ENCODE data around the gene FGGY.

Gene FGGY

DNA sequence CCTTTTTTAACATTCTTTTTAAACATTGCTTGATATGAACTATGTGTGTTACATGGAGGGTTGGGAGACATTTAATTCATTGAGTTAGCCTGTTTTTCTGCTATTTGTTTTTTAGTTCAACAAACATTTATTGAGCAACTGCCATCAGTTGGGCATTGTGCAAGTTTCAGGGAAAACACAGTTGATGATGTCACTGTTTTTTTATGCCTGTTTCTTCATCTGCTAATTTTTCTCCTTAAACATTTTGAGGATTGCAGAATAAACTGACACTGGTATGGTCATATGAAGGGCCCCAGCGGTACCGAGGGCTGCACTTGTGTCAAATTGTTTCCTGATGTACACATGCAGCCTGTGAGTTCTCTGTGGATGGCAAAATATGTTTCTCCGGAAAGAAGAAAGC, 253.0 kb downstream of the FGGY start:
- no peaks in the 10 kb centered on the region for H3K9me3 ChIP-seq (ENCODE audit: insufficient read depth, low read length)
- no peaks in the 10 kb centered on the region for H3K36me3 ChIP-seq (ENCODE audit: insufficient read depth, insufficient read length, low read length)
- H3K27me3 ChIP-seq (ENCODE audit: insufficient read depth, insufficient read length), result no peaks in the 10 kb centered on the region
- no peak for TF ChIP-seq YY1 (IDR thresholded peaks at IDR 0.05; ENCODE audit: insufficient read depth, insufficient read length)
- no peak for TF ChIP-seq SUZ12 (IDR thresholded peaks at IDR 0.05; ENCODE audit: extremely low read depth, insufficient read depth, insufficient read length)
- no peak for TF ChIP-seq ZNF274 (IDR thresholded peaks at IDR 0.05; ENCODE audit: low read depth, low read length)
- no peak for DNase-seq (ENCODE audit: low read depth, low spot score)
- H3K4me1 ChIP-seq (ENCODE audit: insufficient read depth, insufficient read length), result peaks cover 2% of the 10 kb centered on the region
- H3K9ac ChIP-seq (ENCODE audit: insufficient read length, low read depth), result no peak overlapping the region
- no peak overlapping the region for H3K4me3 ChIP-seq (ENCODE audit: insufficient read length, low read depth)

DNA sequence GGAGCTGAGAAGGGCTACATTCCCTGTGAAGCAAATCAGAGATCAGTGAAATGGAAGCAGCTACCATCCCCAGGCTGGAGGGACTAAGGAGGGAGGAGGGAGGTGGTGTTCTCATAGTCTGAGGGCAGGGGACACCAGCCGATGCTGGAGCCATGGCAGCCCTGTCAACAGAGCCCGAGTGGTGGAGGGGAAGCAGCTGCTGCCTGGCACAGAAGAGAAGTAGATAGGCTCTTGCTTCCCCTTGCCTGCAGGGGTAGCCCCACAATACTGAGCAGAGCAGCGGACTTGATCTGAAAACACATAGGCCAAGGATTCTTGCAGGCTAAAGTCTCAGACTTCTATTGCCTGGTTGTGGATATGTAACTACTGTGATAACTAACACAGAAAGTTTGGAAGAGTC, 255.1 kb downstream of the FGGY start:
- no peak for DNase-seq (ENCODE audit: low read depth, low spot score)

DNA sequence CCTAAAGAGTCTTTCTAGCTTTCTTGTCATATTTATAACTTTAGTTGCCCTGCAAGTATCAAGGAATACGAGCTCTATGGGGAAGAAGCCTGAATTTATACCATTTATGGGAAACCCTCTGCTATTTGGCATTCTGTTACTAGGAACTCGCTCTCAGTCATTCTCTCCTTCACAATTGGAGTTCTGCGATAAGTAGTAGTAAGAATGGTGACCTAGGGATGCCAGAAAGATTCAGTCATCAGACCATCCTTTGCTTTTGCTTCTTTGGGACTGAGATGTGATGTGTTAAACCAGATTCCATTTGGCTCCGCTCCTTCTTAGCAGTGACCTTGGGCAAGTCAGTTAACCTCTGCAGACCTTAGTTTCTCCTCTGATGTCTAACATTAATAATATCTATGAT, 256.5 kb downstream of the FGGY start:
- Histone ChIP-seq H3K4me3 (ENCODE audit: insufficient read length, low read depth) (no peak overlapping the region), H3K9ac (ENCODE audit: insufficient read length, low read depth) (no peak overlapping the region), H3K4me1 (ENCODE audit: insufficient read depth, insufficient read length) (peaks cover 2% of the 10 kb centered on the region), H3K9me3 (ENCODE audit: insufficient read depth, low read length) (peaks cover 11% of the 10 kb centered on the region; the same call in 1 of the 2 replicates), H3K27me3 (ENCODE audit: insufficient read depth, insufficient read length) (no peaks in the 10 kb centered on the region), H3K36me3 (ENCODE audit: insufficient read depth, insufficient read length, low read length) (no peaks in the 10 kb centered on the region)
- TF ChIP-seq SUZ12 (IDR thresholded peaks at IDR 0.05; ENCODE audit: extremely low read depth, insufficient read depth, insufficient read length) (no peak), YY1 (IDR thresholded peaks at IDR 0.05; ENCODE audit: insufficient read depth, insufficient read length) (no peak), ZNF274 (IDR thresholded peaks at IDR 0.05; ENCODE audit: low read depth, low read length) (no peak)
- DNase-seq (ENCODE audit: low read depth, low spot score), result no peak

More for the DNA sequence above, 255.1 kb downstream of the FGGY start:
- peaks cover 2% of the 10 kb centered on the region for H3K4me1 ChIP-seq (ENCODE audit: insufficient read depth, insufficient read length)
- H3K27me3 ChIP-seq (ENCODE audit: insufficient read depth, insufficient read length), result no peaks in the 10 kb centered on the region
- H3K9ac ChIP-seq (ENCODE audit: insufficient read length, low read depth), result no peak overlapping the region
- H3K9me3 ChIP-seq (ENCODE audit: insufficient read depth, low read length), result no peaks in the 10 kb centered on the region
- H3K4me3 ChIP-seq (ENCODE audit: insufficient read length, low read depth), result no peak overlapping the region
- no peak for TF ChIP-seq YY1 (IDR thresholded peaks at IDR 0.05; ENCODE audit: insufficient read depth, insufficient read length)
- TF ChIP-seq ZNF274 (IDR thresholded peaks at IDR 0.05; ENCODE audit: low read depth, low read length), result no peak
- TF ChIP-seq SUZ12 (IDR thresholded peaks at IDR 0.05; ENCODE audit: extremely low read depth, insufficient read depth, insufficient read length), result no peak
- H3K36me3 ChIP-seq (ENCODE audit: insufficient read depth, insufficient read length, low read length), result no peaks in the 10 kb centered on the region

DNA sequence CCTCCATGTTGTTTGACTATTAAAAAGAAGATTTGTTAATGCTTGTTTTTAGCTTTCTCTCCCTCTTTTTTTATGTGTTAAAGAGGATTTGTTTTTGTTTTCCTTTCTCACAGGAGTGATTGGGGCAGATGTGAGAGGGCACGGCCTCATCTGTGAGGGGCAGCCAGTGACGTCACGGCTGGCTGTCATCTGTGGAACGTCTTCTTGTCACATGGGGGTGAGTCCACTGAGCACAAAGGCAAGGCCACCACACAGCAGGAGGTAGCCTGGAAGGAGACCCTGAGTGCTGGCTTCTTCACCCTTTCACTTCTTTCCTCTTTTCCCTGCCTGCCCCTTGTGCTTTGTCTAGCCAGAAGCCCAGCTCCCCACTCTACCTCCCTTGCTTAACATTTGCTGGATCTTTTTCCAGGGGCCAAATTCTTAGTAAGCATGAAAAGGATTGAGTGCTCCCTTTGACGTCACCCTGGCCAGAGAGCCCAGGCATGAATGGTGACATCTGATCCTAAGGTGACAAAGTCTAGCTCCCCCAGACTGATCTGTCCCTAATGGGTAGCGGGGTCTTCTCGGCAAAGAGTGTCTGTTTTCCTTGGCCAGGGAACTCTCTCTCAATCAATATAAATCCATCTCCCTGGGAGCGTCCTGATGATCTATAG, 257.2 kb downstream of the FGGY start:
- no peak for DNase-seq (ENCODE audit: low read depth, low spot score)
- Histone ChIP-seq H3K9ac (ENCODE audit: insufficient read length, low read depth) (no peak overlapping the region), H3K9me3 (ENCODE audit: insufficient read depth, low read length) (peaks cover 19% of the 10 kb centered on the region), H3K4me1 (ENCODE audit: insufficient read depth, insufficient read length) (peaks cover 2% of the 10 kb centered on the region), H3K4me3 (ENCODE audit: insufficient read length, low read depth) (no peak overlapping the region), H3K27me3 (ENCODE audit: insufficient read depth, insufficient read length) (no peaks in the 10 kb centered on the region), H3K36me3 (ENCODE audit: insufficient read depth, insufficient read length, low read length) (no peaks in the 10 kb centered on the region)
- no peak for TF ChIP-seq SUZ12 (IDR thresholded peaks at IDR 0.05; ENCODE audit: extremely low read depth, insufficient read depth, insufficient read length)
- TF ChIP-seq YY1 (IDR thresholded peaks at IDR 0.05; ENCODE audit: insufficient read depth, insufficient read length), result no peak
- TF ChIP-seq ZNF274 (IDR thresholded peaks at IDR 0.05; ENCODE audit: low read depth, low read length), result no peak

DNA sequence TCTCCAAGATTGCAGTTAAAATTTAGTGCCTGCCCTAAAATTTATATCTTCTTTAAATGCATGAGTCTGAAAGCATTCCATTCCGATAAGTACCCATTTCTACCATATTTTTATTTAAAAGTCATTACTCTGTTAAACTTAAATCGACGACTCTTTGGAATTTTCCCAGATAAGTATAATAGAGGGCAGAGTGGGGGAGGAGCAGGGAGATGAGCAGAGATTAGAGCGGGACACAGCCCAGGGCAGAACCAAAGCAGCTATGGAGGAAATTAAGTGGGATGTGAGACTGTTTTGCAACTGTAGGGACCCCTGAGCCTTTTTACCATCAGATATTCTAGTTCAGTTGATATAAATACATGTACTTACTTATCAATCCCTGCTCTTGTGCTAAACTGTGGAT, 257.9 kb downstream of the FGGY start:
- no peak for DNase-seq (ENCODE audit: low read depth, low spot score)
- H3K4me1 ChIP-seq (ENCODE audit: insufficient read depth, insufficient read length), result peaks cover 2% of the 10 kb centered on the region
- H3K36me3 ChIP-seq (ENCODE audit: insufficient read depth, insufficient read length, low read length), result no peaks in the 10 kb centered on the region
- H3K4me3 ChIP-seq (ENCODE audit: insufficient read length, low read depth), result no peak overlapping the region
- no peak overlapping the region for H3K9ac ChIP-seq (ENCODE audit: insufficient read length, low read depth)
- H3K9me3 ChIP-seq (ENCODE audit: insufficient read depth, low read length), result peaks cover 25% of the 10 kb centered on the region
- TF ChIP-seq ZNF274 (IDR thresholded peaks at IDR 0.05; ENCODE audit: low read depth, low read length) (no peak), SUZ12 (IDR thresholded peaks at IDR 0.05; ENCODE audit: extremely low read depth, insufficient read depth, insufficient read length) (no peak), YY1 (IDR thresholded peaks at IDR 0.05; ENCODE audit: insufficient read depth, insufficient read length) (no peak)
- H3K27me3 ChIP-seq (ENCODE audit: insufficient read depth, insufficient read length), result no peaks in the 10 kb centered on the region

DNA sequence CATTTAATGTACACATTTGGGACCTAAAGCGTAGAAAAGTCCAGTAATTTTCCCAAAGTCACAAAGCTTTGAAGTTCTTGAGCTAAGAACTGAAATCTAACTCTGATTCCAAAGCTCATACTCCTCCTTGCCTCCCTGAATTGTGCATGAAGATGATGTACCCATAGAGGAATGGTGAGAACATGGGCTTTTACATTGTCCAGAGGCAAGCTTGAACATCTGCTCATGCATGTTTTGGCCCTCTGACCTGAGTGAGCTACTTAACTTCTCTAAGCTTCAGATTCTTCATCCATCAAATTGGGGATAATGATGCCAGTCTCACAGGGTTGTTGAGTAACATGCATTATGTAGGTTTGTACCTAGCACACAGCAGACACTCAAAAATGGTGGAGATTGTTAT, 259.5 kb downstream of the FGGY start:
- Histone ChIP-seq H3K4me1 (ENCODE audit: insufficient read depth, insufficient read length) (peaks cover 2% of the 10 kb centered on the region), H3K36me3 (ENCODE audit: insufficient read depth, insufficient read length, low read length) (no peaks in the 10 kb centered on the region), H3K9ac (ENCODE audit: insufficient read length, low read depth) (no peak overlapping the region), H3K9me3 (ENCODE audit: insufficient read depth, low read length) (peaks cover 29% of the 10 kb centered on the region), H3K27me3 (ENCODE audit: insufficient read depth, insufficient read length) (no peaks in the 10 kb centered on the region), H3K4me3 (ENCODE audit: insufficient read length, low read depth) (no peak overlapping the region)
- no peak for DNase-seq (ENCODE audit: low read depth, low spot score)
- no peak for TF ChIP-seq ZNF274 (IDR thresholded peaks at IDR 0.05; ENCODE audit: low read depth, low read length)
- no peak for TF ChIP-seq YY1 (IDR thresholded peaks at IDR 0.05; ENCODE audit: insufficient read depth, insufficient read length)
- no peak for TF ChIP-seq SUZ12 (IDR thresholded peaks at IDR 0.05; ENCODE audit: extremely low read depth, insufficient read depth, insufficient read length)

DNA sequence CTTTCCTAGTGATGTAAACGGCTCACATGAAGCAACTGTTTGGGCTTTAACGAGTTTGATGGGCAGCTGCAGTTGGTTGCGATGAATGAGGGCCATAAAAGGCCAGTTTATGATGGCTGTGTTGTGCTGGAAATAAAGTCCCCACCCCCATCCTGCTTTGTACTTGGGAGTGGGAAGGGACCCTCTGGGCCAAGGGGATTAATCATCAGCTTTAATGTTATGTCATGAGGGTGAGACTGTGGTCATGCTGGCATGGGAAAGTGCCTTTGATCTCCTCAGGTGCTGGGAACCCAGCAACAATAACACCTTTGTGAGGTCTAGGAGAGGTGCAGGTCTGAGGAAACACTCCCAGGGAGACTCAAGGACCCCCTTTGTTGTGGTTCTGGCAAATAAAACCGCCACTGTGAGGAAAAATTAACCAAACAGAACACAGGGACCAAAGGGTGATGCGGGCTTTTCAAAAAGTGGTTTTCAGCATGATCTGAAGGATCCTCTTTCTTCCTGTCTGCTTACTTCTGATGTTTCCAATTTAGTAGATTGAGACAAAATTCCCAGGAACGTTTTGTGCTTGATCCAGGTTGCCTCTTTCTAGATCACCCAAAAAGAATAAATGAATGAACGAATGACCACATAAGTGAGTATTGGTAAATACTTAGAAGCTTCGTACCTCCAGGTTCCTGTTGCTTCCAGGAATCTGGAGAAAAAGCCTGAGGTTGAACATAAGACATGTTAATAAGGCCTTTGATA, 260.1 kb downstream of the FGGY start:
- no peak overlapping the region for H3K4me3 ChIP-seq (ENCODE audit: insufficient read length, low read depth)

More for the DNA sequence above, 260.1 kb downstream of the FGGY start:
- peaks cover 2% of the 10 kb centered on the region for H3K4me1 ChIP-seq (ENCODE audit: insufficient read depth, insufficient read length)
- no peaks in the 10 kb centered on the region for H3K36me3 ChIP-seq (ENCODE audit: insufficient read depth, insufficient read length, low read length)
- no peaks in the 10 kb centered on the region for H3K27me3 ChIP-seq (ENCODE audit: insufficient read depth, insufficient read length)
- peaks cover 29% of the 10 kb centered on the region for H3K9me3 ChIP-seq (ENCODE audit: insufficient read depth, low read length)
- no peak for DNase-seq (ENCODE audit: low read depth, low spot score)
- H3K9ac ChIP-seq (ENCODE audit: insufficient read length, low read depth), result no peak overlapping the region
- TF ChIP-seq ZNF274 (IDR thresholded peaks at IDR 0.05; ENCODE audit: low read depth, low read length), result no peak
- no peak for TF ChIP-seq YY1 (IDR thresholded peaks at IDR 0.05; ENCODE audit: insufficient read depth, insufficient read length)
- no peak for TF ChIP-seq SUZ12 (IDR thresholded peaks at IDR 0.05; ENCODE audit: extremely low read depth, insufficient read depth, insufficient read length)

Measured in NT2/D1 (cell line).